Activated gamma-delta T cell treated with anti-CD3 and anti-CD28 coated beads, Interleukin-2, amount 50 U/mL, for 16 hours (primary cell): ENCODE measurements around the gene PTF1A.
"Not testable (repeated sequence)": the region's sequence is repeated elsewhere in the genome, so short reads cannot be mapped to it uniquely, and the experiment has no call there.

Experiments
- DNase-seq: peaks from one replicate; pipeline ENCODE4 v3.0.0-alpha.2; 2020; ENCODE audit warnings: low read depth

PTF1A gene

DNA sequence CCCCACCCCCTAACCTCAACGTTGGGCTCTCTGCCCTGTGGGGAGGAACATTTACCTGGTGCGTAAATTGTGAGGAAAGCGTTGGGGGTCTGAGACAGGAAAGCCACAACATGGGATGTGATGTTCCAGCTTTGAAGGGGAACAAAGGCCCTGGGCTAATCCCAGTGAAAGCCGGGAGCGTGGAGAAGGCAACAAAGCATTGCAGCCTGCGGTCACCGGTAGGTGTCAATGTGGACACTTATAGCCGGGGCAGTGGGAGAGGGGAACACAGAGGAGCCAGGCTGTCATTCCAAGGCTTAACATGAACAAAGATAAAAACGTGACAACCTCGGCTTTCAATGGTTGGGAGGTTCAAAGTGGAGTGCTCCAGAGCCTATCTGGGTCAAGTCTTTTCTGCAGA, 12.7 kb downstream of the PTF1A start:
- DNase-seq = no peak

DNA sequence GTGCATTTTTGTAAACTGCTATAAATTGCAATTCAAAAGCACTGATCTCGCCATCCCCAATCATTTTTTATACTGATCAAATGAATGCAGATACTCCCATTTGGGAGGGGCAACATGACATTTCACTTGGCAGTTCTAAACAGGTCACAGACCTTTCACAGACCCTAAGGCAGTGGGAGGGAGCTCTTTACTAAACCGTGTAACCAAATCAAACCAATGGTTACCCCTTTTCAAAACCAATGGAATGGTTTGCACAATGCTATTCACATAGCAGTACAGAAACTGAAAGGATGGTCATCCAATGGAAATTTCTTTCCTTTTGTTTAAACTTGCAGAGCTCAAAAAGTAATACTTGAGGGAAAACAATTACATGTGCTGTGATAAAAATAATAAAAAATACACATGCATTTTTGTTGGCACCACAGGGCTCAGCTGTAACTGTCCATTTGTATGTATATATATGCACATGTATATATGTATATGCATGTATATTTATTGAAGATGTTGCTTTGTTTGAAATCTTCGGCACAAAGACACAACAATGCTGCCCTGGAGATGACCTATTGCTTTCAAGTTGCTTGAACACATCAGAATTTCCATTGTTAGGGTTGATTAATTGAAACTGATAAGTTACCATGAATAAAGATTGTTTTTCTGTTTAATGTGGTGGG, 14.0 kb downstream of the PTF1A start:
- DNase-seq = no peak

DNA sequence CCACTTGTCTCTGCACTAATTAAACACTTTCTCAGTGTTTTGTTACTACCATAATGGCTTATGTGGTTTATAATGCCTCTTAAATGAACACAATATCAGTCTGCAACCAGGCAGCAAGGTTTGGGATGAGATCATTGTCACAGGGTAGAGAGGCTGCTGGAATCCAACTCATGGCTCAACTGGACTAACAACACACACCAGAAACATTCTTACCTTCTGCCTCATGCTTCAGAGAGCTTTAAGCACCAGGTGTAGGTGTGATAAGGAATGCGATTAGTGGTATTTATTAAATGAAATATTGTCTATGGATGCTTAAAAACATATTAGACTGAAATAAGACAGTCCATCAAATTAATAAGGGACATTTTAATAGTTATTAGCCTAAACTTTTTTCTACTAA, 25.4 kb downstream of the PTF1A start:
- no peak for DNase-seq

DNA sequence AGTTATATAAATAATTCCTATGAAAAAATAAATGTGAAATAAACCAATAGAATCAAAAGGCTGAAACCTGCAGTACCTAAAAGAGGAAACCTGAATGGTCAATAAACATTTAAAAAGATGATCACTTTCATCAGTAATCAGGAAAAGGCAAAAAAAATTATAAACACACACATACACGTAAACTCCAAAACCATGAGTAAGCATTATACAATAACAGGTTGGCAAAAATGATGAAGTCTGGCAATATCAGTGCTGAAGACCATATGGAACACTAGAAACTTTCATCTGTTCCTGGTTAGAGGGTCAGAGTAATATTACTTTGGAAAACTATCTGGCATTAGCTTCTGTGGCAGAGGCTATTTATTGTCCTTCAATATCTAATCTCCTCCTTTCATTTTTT, 38.5 kb downstream of the PTF1A start:
- DNase-seq = no peak

DNA sequence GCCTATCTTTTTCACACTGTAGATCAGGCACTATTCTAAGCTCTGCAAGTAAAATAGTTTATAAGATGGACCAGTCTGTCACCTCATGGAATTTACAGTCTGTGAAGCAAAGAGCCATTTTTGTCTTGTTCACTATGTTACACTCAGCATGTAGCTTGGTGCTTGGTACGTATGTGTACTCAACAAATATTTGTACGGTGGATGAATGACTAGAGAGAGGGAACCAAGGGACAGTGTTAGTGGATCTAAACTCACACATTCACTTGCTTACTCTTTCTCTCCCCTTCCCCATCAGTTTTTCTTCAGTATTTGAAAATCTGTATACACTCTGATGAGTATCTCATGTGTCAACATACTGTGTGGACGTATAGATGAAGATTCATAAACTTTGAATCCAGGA, 45.9 kb downstream of the PTF1A start:
- DNase-seq = no peak

DNA sequence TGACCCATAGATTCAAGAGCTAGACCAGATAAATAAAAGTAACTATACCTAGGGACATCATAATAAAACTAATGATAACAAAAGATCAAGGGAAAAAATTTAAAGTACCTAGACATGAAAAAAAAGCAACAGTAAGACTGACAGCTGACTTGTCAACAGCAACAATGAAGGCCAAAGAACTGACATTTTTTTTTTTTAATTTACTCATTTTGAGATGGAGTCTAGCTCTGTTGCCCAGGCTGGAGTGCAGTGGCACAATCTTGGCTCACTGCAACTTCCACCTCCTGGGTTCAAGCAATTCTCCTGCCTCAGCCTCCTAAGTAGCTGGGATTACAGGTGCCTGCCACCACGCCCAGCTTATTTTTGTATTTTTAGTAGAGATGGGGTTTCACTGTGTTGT, 49.7 kb downstream of the PTF1A start:
- not testable (repeated sequence) for DNase-seq
